Measurements from ENCODE around the gene DOCK2.
"Not testable (repeated sequence)": the region's sequence is repeated elsewhere in the genome, so short reads cannot be mapped to it uniquely, and the experiment has no call there.

DOCK2 gene

DNA sequence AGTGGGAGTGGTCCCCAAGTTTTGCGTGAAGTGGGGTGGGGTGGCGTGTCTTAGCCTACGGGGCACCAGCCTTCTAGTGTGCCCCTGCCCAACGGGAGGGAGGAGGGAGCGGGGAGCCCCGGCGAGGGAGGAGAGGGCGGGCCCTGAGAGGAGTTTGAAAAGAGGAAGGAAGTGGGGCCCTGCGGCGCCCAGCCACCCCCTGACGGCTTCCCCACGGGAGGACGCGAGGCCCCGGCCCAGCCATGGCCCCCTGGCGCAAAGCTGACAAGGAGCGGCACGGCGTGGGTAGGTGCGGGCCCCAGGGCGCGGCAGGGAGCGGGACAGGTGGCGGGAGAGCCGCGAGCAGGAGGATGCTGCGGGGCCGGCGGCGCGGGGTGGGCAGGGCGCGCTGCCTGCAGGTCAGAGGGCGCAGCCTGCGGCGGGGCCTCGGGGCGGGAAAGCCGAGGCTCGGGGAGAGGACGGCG, at the start of gene DOCK2:
DOCK2 (plus strand) TSS at position 191 of the 464 bp plus-strand sequence; CDS start at position 243, 52 bp downstream.
- DNase-seq (ENCODE audit: low spot score), result peak; percentile 64

GRCh38 chr5:169590602-169591001, 46.5 kb upstream of the DOCK2 start:
- DNase-seq (ENCODE audit: low spot score), result no peak

DNA sequence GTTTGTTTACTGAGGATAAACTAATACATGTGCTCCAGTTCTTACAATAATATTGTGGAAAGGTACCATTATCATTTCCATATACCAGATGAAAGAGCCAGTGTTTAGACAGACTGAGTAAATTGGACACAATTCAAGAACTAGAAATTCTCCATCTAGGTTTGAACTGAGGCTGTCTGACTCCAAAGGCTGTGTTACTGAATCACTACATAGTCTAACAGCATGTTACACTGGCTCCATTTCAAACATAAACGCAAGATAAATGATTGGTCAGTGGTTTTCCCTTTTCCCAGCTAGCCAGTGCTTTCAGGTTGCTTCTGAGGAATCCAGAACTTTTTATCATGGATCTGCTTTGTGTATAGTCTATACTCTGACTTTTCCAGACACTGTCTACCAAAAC, 45.4 kb upstream of the DOCK2 start:
- no peak for DNase-seq (ENCODE audit: low spot score)

DNA sequence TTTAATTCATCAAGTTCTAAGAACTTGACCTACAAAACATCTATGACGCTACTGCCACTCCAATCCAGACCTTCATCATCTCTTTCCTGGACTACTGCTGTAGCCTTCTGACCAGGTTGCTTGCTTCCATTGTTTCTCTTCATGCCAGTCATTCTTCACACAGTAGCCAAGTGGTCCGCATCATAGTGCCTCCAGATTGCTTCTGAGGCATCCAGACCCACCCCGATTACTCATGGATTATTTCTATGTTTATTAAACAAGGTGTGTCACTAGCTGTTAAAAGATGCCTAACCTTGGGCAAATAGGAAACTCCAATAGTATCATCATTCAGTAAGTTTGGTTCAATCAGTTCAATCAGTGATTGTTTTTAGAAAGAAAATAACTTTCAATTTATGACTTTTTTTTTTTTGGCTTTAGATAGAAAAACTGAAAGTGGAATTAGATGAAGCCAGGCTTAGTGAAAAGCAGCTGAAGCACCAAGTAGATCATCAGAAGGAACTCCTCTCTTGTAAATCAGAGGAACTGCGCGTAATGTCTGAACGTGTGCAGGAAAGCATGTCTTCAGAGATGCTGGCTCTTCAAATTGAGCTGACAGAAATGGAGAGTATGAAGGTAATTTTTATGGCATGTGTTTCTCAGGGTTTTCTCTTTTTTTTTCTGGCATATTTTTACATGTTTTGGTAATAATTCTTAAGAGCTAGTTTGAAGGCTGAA, 44.0 kb upstream of the DOCK2 start:
- DNase-seq (ENCODE audit: low spot score), result no peak

GRCh38 chr5:169595172-169595820, 41.8 kb upstream of the DOCK2 start:
- no peak for DNase-seq (ENCODE audit: low spot score)

DNA sequence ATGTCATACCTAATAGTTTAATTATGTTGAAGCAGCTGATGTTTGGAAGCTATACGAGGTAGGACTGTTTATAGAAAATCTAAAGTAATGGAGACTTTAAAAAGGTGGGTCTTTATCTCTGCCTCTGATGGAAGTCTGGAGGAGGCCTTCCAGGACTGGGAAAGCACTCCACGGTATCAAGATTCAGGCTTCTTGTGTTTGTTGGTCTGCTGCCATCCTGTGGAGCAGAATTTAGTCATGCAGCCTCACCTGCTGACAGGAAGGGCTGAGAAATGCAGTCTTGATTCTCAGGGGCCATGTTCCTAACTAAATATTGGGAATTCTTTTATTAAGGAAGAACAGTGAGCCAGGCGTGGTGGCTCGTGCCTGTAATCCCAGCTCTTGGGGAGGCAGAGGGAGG, 37.6 kb upstream of the DOCK2 start:
- no peak for DNase-seq (ENCODE audit: low spot score)

DNA sequence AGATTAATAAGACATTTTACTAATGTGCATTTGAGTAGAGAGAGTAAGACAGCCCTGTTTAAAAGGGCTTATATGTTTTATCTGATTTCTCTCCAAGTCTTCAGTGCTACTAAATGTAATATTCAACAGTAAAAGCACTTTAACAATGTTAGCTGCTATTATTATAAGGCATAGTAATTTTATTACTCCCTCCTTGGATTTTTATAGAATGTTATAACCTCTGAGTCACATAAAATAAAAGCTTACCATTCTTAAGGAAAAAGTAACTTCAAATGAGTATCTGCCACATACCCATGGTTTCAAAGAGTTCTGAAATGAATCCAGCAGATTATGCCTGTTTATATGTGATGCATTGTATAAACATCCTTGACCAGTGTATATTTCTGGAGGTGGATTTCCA, 34.5 kb upstream of the DOCK2 start:
- DNase-seq (ENCODE audit: low spot score), result no peak

DNA sequence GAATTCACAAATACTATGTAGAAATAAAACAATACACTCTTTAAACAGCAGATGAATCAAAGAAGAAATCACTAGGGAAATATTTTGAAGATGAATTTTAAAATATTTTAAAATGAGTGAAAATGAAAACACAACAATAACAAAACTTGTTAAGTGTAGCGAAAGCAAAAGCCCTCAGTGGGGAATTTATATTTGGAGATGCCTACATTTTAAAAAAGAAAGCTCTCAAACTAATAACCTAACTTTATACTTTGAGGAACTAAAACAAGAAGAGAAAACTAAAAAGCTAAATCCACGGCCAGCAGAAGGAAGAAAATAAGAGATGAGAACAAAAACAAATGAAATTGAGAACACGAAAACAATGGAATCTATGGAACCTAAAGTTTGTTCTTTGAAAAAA, 30.8 kb upstream of the DOCK2 start:
- no peak for DNase-seq (ENCODE audit: low spot score)

DNA sequence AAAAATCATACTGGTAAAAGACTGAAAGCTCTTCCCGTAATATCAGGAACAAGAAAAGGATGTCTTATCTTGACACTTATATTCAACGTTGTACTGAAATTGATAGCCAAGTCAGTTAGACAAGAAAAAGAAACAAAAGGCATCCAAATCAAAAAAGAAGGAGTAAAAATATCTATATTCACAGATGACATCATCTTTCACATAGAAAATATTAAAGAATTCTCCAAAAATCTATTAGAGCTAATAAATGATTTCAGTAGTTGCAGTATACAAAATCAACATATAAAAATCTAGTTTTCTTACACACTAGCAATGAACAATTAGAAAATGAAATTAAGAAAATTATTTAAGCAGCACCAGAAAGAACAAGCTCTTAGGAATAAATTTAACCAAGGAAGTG, 29.2 kb upstream of the DOCK2 start:
- no peak for DNase-seq (ENCODE audit: low spot score)

DNA sequence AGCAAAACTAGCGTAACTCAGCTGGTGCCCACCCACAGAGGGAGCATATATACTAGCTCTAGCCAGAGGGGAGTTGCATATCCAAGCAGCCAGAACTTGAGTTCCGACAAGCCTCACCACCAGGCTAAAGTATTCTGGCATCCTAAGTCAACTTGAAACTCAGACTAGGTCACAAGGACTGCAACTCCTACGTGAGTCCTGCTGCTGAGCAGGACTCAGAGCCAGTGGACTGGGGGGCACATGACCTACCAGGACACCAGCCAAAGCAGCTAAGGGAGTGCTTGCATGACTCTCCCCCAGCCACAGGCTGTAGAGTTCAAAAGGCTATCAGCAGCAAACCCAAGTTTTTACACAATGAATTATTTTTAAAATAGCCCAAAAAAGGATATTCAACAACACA, 27.4 kb upstream of the DOCK2 start:
- no peak for DNase-seq (ENCODE audit: low spot score)

DNA sequence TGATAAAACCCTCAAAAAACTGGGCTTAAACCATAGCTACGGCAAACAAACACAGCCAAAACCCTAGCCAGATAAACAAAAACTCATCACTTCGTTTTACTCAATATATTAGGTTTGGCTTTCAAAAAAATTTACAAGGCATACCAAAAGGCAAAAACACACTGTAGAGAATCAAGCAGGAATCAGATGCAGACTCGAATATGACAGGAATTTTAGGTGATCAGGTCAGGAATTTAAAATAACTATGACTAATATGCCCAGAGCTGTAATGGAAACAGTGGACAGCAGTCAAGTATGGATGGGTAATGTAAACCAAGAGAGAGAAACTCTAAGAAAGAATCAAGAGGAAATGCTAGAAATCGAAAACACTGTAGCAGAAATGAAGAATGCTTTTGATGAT, 26.5 kb upstream of the DOCK2 start:
- DNase-seq (ENCODE audit: low spot score), result no peak

GRCh38 chr5:169615561-169615960, 21.5 kb upstream of the DOCK2 start:
- DNase-seq (ENCODE audit: low spot score), result no peak

DNA sequence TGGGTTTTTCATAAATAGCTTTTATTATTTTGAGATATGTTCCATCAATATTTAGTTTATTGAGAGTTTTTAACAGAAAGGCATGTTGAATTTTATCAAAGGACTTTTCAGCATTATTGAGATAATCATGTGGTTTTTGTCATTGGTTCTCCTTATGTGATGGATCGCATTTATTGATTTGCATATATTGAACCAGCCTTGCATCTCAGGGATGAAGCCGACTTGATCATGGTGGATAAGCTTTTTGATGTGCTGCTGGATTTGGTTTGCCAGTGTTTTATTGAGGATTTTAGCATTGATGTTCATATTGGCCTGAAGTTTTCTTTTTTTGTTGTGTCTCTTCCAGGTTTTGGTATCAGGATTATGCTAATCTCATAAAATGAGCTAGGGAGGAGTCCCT, 12.8 kb upstream of the DOCK2 start:
- DNase-seq (ENCODE audit: low spot score), result not testable (repeated sequence)

DNA sequence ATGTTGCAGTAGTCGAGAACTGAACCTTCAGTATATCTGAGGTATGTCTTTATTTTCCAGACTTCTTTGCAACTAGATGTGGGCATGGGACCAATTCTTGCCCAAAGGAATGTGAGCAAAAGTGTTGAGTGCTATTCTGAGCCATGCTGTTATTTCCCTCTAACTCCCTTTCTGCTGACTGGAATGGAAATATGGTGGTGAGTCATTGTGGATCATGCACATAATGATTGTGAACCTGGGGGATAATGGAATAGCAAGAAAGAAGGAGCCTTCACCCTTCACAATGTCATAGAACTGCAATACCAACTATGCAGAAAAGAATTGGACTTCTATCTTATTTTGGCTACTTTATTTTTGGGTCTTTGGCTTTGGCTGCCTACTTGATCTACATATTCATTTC, 10.3 kb upstream of the DOCK2 start:
- no peak for DNase-seq (ENCODE audit: low spot score)

DNA sequence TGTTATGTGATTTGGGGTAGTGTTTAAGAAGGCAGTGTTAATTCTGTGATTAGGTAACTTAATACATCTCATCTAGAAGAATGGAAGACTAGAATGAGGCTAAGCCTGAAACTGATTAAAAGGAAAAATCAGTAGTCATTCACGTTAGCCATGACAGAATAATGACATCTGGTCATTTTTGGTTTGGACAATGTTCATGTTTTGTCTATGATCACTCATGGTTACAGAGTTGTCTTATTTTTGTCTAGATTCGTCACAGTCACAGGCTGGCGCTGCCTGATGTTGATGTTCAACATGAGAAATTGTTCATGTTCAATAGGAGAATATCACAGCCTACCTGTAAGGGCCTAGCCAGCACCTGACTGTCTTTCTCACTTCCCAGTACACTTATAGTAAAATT, 9.5 kb upstream of the DOCK2 start:
- no peak for DNase-seq (ENCODE audit: low spot score)

GRCh38 chr5:169628892-169629291, 8.2 kb upstream of the DOCK2 start:
- DNase-seq (ENCODE audit: low spot score), result no peak

DNA sequence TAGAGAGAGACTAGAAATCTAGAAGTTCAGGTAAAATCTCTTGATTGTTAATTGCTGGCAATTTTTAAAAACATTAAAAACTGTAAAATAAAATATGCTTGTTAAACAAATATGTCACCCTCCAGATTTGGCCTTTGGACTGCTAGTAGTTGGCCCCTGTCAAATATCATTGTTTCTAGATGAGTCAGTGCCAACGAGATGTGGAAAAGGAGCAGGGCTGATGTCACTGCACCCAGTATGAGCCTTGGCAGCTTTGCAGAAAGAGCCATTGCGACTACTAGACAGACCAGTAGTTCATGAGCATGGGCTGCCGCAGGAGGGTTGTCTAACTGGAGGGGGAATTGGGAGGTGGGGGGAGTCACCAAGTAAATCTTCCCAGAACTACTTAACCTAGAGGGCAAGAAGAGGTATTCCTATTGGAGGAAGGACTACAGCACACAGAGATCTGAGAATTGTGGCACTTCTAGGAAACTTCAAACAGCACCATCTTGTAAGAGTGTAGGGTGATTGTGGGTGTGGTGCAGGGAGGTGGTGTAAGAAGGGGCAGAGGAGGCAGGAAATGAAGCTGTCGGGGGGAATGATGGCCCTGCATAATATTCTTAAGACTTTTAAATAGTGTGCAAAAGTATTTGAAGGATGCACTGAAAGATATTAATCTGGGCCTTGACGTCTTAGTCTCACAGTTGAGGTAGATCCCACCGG, 7.1 kb upstream of the DOCK2 start:
- DNase-seq (ENCODE audit: low spot score), result no peak

DNA sequence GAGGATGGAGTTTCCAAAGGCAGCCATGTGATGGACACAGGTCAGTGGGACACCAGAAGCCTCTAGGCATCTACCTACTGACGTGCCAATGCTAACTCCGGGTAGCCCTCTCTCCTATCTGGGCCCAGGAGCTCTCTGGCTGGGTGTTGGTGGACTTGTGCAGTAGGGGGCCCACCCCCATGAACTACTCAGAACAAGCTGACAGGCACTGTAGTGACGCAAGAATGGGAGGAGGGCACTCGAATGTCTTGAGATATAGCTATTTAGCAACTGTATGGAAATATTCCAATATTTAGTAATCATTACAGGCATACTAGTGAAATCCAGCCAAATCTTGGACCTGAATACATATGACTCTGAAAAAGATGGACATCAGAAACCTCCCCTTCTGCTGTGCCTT, 5.7 kb upstream of the DOCK2 start:
- DNase-seq (ENCODE audit: low spot score), result no peak

GRCh38 chr5:169632946-169633345, 4.1 kb upstream of the DOCK2 start:
- DNase-seq (ENCODE audit: low spot score), result no peak

- DNase-seq (ENCODE audit: low spot score), result no peak
These were observed 2.5 kb upstream of the DOCK2 start for GRCh38 chr5:169634606-169635005.

DNA sequence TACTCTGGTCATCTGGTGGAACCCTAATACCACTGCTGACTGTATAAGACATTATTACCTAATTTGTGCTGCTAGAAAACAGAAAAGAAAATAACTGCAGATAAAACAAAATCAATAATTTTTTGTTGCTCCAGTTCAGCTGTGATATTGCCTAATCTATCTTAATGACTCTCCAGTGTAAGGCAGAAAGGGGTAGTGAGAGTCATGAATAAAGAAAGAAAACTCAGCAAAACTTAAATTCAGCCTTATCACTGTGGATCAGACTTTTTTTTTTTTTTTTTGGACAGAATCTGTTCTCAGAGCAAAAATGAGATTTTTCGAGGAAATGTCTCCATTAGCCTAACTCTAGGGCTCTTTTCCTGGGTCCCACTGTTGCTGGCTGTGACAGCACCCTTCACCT, 1.1 kb upstream of the DOCK2 start:
- DNase-seq (ENCODE audit: low spot score), result no peak

DNA sequence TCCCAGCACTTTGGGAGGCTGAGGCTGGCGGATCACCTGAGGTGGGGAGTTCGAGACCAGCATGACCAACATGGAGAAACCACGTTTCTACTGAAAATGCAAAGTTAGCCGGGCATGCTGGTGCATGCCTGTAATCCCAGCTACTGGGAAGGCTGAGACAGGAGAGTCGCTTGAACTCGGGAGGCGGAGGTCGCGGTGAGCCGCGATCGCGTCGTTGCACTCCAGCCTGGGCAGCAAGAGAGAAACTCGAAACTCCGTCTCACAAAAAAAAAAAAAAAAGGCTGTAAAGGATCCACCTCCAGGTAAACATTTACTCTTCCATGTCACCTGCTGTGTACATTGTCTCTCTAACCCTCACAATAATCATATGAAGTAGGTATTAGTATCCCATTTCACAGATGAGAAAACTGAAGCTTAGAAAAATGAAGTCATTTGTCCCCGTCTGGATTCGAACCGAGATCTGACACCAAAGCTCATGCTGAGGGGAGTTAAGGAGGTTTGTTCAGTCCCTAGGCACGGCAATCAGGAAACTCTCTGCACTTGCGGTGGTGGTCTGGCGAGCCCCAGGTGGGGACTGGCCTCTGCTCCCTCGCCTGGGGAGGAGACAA, 494 bp upstream of the DOCK2 start:
- no peak for DNase-seq (ENCODE audit: low spot score)
